CD14-positive monocyte (primary cell): ENCODE data around the gene BCL2A1. TPM values are rescaled to one million over a fixed set of nuclear protein-coding genes. Genes with fewer than 3 reads are reported as not detected.

Experiments used
- DNase-seq, 3 donors: peaks; one replicate each; pipeline ENCODE4 v3.0.0-alpha.2; 2011 to 2022
- H2AFZ ChIP-seq: 2 replicates; pipeline ENCODE4 v1.6.0; 2012; ENCODE audit warnings: mild to moderate bottlenecking, low read depth, low read length, inconsistent platforms; ENCODE audit not compliant: insufficient read depth, poor library complexity, severe bottlenecking
- H3K27ac ChIP-seq, 2 donors: 1 replicate in 1 of 2; 2 replicates in 1 of 2; pipeline ENCODE4 v1.5.1; 2012 to 2013; ENCODE audit warnings: low read length in 2 of 2, control low read depth in 1 of 2, inconsistent platforms in 1 of 2, low read depth in 1 of 2, mild to moderate bottlenecking in 1 of 2
- H3K27me3 ChIP-seq, 2 donors: one replicate each; pipeline versions ENCODE4 v1.6.0 to v1.6.1; 2011 to 2013; ENCODE audit warnings: low read length in 2 of 2; ENCODE audit not compliant: control insufficient read depth in 2 of 2, insufficient read depth in 2 of 2
- H3K36me3 ChIP-seq, 2 donors: replicated peaks in 1 of 2; 1 replicate in 1 of 2; 2 replicates in 1 of 2; pipeline versions ENCODE4 v1.5.1 to v1.6.1; 2012 to 2013; ENCODE audit warnings: low read length in 2 of 2, control low read depth in 1 of 2, inconsistent platforms in 1 of 2, mild to moderate bottlenecking in 1 of 2; ENCODE audit not compliant: insufficient read depth in 2 of 2, control insufficient read depth in 1 of 2
- H3K4me1 ChIP-seq, 2 donors: 1 replicate in 1 of 2; 2 replicates in 1 of 2; pipeline versions ENCODE4 v1.5.1 to v1.6.1; 2012 to 2013; ENCODE audit warnings: low read length in 2 of 2, control low read depth in 1 of 2, inconsistent platforms in 1 of 2, mild to moderate bottlenecking in 1 of 2, moderate library complexity in 1 of 2; ENCODE audit not compliant: insufficient read depth in 2 of 2, control insufficient read depth in 1 of 2
- H3K4me2 ChIP-seq: replicated peaks from 2 replicates; pipeline ENCODE3; 2012; ENCODE audit warnings: low read length, moderate library complexity, mild to moderate bottlenecking; ENCODE audit not compliant: poor library complexity, severe bottlenecking; ENCODE audit errors: extremely low read depth
- H3K4me3 ChIP-seq, 3 experiments: fragments of 200-600 bp in 1 of 3; sonication (generic) in 1 of 3; replicated peaks in 1 of 3; 1 replicate in 2 of 3; 2 replicates in 1 of 3; pipeline ENCODE4 v1.5.1; 2011 to 2013; ENCODE audit warnings: low read length in 3 of 3, mild to moderate bottlenecking in 3 of 3, control low read depth in 2 of 3, low read depth in 2 of 3, inconsistent platforms in 1 of 3, moderate library complexity in 1 of 3
- H3K79me2 ChIP-seq: 2 replicates; pipeline ENCODE4 v1.6.0; 2012; ENCODE audit warnings: mild to moderate bottlenecking, control low read depth, inconsistent platforms, low read length, moderate library complexity; ENCODE audit not compliant: insufficient read depth
- H3K9ac ChIP-seq: 2 replicates; pipeline ENCODE4 v1.6.0; 2017; ENCODE audit warnings: low read length, mild to moderate bottlenecking; ENCODE audit not compliant: insufficient read depth, poor library complexity, severe bottlenecking
- H3K9me3 ChIP-seq, 2 donors: replicated peaks in 1 of 2; 1 replicate in 1 of 2; 2 replicates in 1 of 2; pipeline versions ENCODE4 v1.5.1 to v1.6.1; 2012 to 2013; ENCODE audit warnings: low read length in 2 of 2, control low read depth in 1 of 2; ENCODE audit not compliant: control insufficient read depth in 1 of 2, insufficient read depth in 1 of 2
- H4K20me1 ChIP-seq: 2 replicates; pipeline ENCODE4 v1.6.0; 2012; ENCODE audit warnings: mild to moderate bottlenecking, low read length, control low read depth, moderate library complexity; ENCODE audit not compliant: insufficient read depth
- H3K27ac Mint-ChIP-seq, 7 donors: one replicate each; pipeline ENCODE4 v1.8.0; 2020; ENCODE audit warnings: mild to moderate bottlenecking in 7 of 7, mixed read lengths in 7 of 7, moderate library complexity in 6 of 7, inconsistent platforms in 2 of 7
- H3K27me3 Mint-ChIP-seq, 3 donors: one replicate each; pipeline ENCODE4 v1.8.0; 2021 to 2022; ENCODE audit warnings: low read depth in 3 of 3, mild to moderate bottlenecking in 3 of 3, mixed read lengths in 3 of 3, moderate library complexity in 3 of 3, inconsistent platforms in 1 of 3
- H3K36me3 Mint-ChIP-seq, 2 donors: one replicate each; pipeline ENCODE4 v1.8.0; 2020; ENCODE audit warnings: mixed read lengths in 2 of 2, inconsistent platforms in 1 of 2, mild to moderate bottlenecking in 1 of 2
- H3K4me1 Mint-ChIP-seq: one replicate; pipeline ENCODE4 v1.8.0; 2020; ENCODE audit warnings: mild to moderate bottlenecking, mixed read lengths
- H3K4me3 Mint-ChIP-seq, 2 donors: one replicate each; pipeline ENCODE4 v1.8.0; 2020; ENCODE audit warnings: mild to moderate bottlenecking in 2 of 2, mixed read lengths in 2 of 2, moderate library complexity in 1 of 2
- H3K9me3 Mint-ChIP-seq, 7 donors: one replicate each; pipeline ENCODE4 v1.8.0; 2020 to 2022; ENCODE audit warnings: mixed read lengths in 7 of 7, mild to moderate bottlenecking in 6 of 7, moderate library complexity in 6 of 7, inconsistent platforms in 2 of 7
- CTCF ChIP-seq: fragments of 200-600 bp; IDR thresholded peaks from one replicate; pipeline ENCODE4 v1.8.0; 2022; ENCODE audit warnings: antibody characterized with exemption, mild to moderate bottlenecking
- WGBS: methylation state at CpG from one replicate; pipeline ENCODE4 v1.1.5; 2013; ENCODE audit warnings: missing lambda C conversion rate; ENCODE audit not compliant: insufficient coverage; 5-methylcytosine and 5-hydroxymethylcytosine counted together
- intact Hi-C, 2 donors: fragments of 100-400 bp; cut with micrococcal nuclease; formaldehyde crosslinking; loops; one replicate each; pipeline versions ENCODE4 v1.15.0 to v1.15.1; 2023
- polyA plus RNA-seq, 3 donors: library from polyadenylated mRNA; depleted of rRNA in 1 of 3; unstranded in 2 of 3; stranded (reverse) in 1 of 3; fragments of 300-500 nt in 2 of 3; fragments of >200 nt in 1 of 3; fragmentation: Illumina TruSeq in 2 of 3; gene quantifications; 1 replicate in 2 of 3; 2 replicates in 1 of 3; pipeline ENCODE4 v1.2.3, GENCODE V29; 2012 to 2021

Gene BCL2A1
- polyA plus RNA-seq, 3 donors: 277 to 465 (median 350) TPM

GRCh38 chr15:79994615-79995014 is 23.6 kb upstream of the BCL2A1 start:
- Mint-ChIP-seq H3K9me3 (peaks cover 0 to 3% (median 0%) of the 10 kb centered on the region in 7 donors), H3K4me3 (no peak overlapping the region), H3K27ac (peak overlapping the region in 4 of 7 donors; percentile 32 to 84 (median 64)), H3K27me3 (peaks cover 1 to 3% (median 1%) of the 10 kb centered on the region in 3 donors), H3K36me3 (no peaks in the 10 kb centered on the region), H3K4me1 (peaks cover 31% of the 10 kb centered on the region)
- H3K4me1 ChIP-seq: peaks cover 15 to 22% of the 10 kb centered on the region in 2 donors
- H3K36me3 ChIP-seq: no peaks in the 10 kb centered on the region
- H3K27ac ChIP-seq: no peak overlapping the region
- no peak overlapping the region for H2AFZ ChIP-seq
- no peak overlapping the region for H3K9ac ChIP-seq
- H3K27me3 ChIP-seq: no peaks in the 10 kb centered on the region
- peak in 2 of 3 donors; percentile 43 to 76 for DNase-seq
- H3K4me3 ChIP-seq: no peak overlapping the region
- no peaks in the 10 kb centered on the region for H4K20me1 ChIP-seq
- no peak overlapping the region for H3K4me2 ChIP-seq
- intact Hi-C loops: loop anchor here (5.0 to 10.0 kb wide), 3 partner anchors 42 to 97 kb away; partner anchors contain the start of gene MTHFS (in 1 of the 2)
- no peaks in the 10 kb centered on the region for H3K9me3 ChIP-seq
- H3K79me2 ChIP-seq: no peaks in the 10 kb centered on the region
- WGBS: 47% methylated on average over 3 of the region's 3 CpGs
- no peak for TF ChIP-seq CTCF

- no peaks in the 10 kb centered on the region for H4K20me1 ChIP-seq
- H3K4me3 ChIP-seq: no peak overlapping the region
- H3K4me3 Mint-ChIP-seq: no peak overlapping the region
- H3K36me3 ChIP-seq: no peaks in the 10 kb centered on the region
- peaks cover 0 to 3% of the 10 kb centered on the region in 2 donors for H3K36me3 Mint-ChIP-seq
- DNase-seq: no peak
- H3K9ac ChIP-seq: no peak overlapping the region
- peaks cover 49% of the 10 kb centered on the region for H3K4me1 Mint-ChIP-seq
- no peak overlapping the region for H3K4me2 ChIP-seq
- no peak overlapping the region for H2AFZ ChIP-seq
- WGBS: 100% methylated on average over 1 of the region's 4 CpGs
- intact Hi-C loops: loop anchor here (5.0 to 10.0 kb wide), 3 partner anchors 40 to 95 kb away; partner anchors contain the start of gene MTHFS (in 1 of the 2)
- H3K27ac ChIP-seq: no peak overlapping the region
- peaks cover 0 to 1% (median 0%) of the 10 kb centered on the region in 3 donors for H3K27me3 Mint-ChIP-seq
- no peak for TF ChIP-seq CTCF
- peaks cover 0 to 3% (median 0%) of the 10 kb centered on the region in 7 donors for H3K9me3 Mint-ChIP-seq
- H3K27me3 ChIP-seq: no peaks in the 10 kb centered on the region
- no peaks in the 10 kb centered on the region for H3K79me2 ChIP-seq
- H3K4me1 ChIP-seq: peaks cover 29 to 35% of the 10 kb centered on the region in 2 donors
- peak overlapping the region in 2 of 7 donors; percentile 18 to 22 for H3K27ac Mint-ChIP-seq
- no peaks in the 10 kb centered on the region for H3K9me3 ChIP-seq
Observed at GRCh38 chr15:79991826-79992225, 20.8 kb upstream of the BCL2A1 start.
